ENCODE results near the gene RAB19.

The RAB19 gene

GRCh38 chr7:140403878-140404564 is at the start of gene RAB19:
RAB19 (plus strand) TSS chr7:140404058; CDS start chr7:140407647, 3,589 bp downstream.
- DNase-seq (ENCODE audit: low spot score) (no peak), FAIRE-seq (no peak)

- no peak for DNase-seq (ENCODE audit: low spot score)
- no peak for FAIRE-seq
Measured at GRCh38 chr7:140358024-140358411, 45.8 kb upstream of the RAB19 start.

GRCh38 chr7:140358412-140359051 is 45.3 kb upstream of the RAB19 start:
- FAIRE-seq (no peak), DNase-seq (ENCODE audit: low spot score) (no peak)

- no peak for FAIRE-seq
- no peak for DNase-seq (ENCODE audit: low spot score)
Measured at GRCh38 chr7:140360697-140361229, 43.1 kb upstream of the RAB19 start.

- DNase-seq (ENCODE audit: low spot score), result no peak
- no peak for FAIRE-seq
Measured at GRCh38 chr7:140364819-140365218, 39.0 kb upstream of the RAB19 start.

GRCh38 chr7:140367528-140367927 is 36.3 kb upstream of the RAB19 start:
- no peak for FAIRE-seq
- no peak for DNase-seq (ENCODE audit: low spot score)

GRCh38 chr7:140369294-140369693 is 34.6 kb upstream of the RAB19 start:
- no peak for FAIRE-seq
- no peak for DNase-seq (ENCODE audit: low spot score)

GRCh38 chr7:140375323-140375722 is 28.5 kb upstream of the RAB19 start:
- DNase-seq (ENCODE audit: low spot score) (no peak), FAIRE-seq (no peak)

GRCh38 chr7:140375892-140376730 is 27.7 kb upstream of the RAB19 start:
- DNase-seq (ENCODE audit: low spot score) (no peak), FAIRE-seq (no peak)

- FAIRE-seq (no peak), DNase-seq (ENCODE audit: low spot score) (no peak)
Measured at GRCh38 chr7:140383954-140384713, 19.7 kb upstream of the RAB19 start.

GRCh38 chr7:140384894-140385545 is 18.8 kb upstream of the RAB19 start:
- DNase-seq (ENCODE audit: low spot score) (no peak), FAIRE-seq (no peak)

- DNase-seq (ENCODE audit: low spot score) (no peak), FAIRE-seq (no peak)
Measured at GRCh38 chr7:140389445-140389844, 14.4 kb upstream of the RAB19 start.

- no peak for FAIRE-seq
- DNase-seq (ENCODE audit: low spot score), result no peak
Measured at GRCh38 chr7:140390034-140390433, 13.8 kb upstream of the RAB19 start.

- DNase-seq (ENCODE audit: low spot score) (no peak), FAIRE-seq (no peak)
Measured at GRCh38 chr7:140390466-140391190, 13.2 kb upstream of the RAB19 start.

- FAIRE-seq (no peak), DNase-seq (ENCODE audit: low spot score) (no peak)
Measured at GRCh38 chr7:140391634-140392033, 12.2 kb upstream of the RAB19 start.

GRCh38 chr7:140393756-140394306 is 10.0 kb upstream of the RAB19 start:
- FAIRE-seq, result no peak
- DNase-seq (ENCODE audit: low spot score), result no peak

GRCh38 chr7:140397784-140398750 is 5.8 kb upstream of the RAB19 start, which contains the start of gene SLC37A3:
SLC37A3 (minus strand) TSS chr7:140398530; CDS start chr7:140382526, 16,004 bp downstream.
- peak; percentile 92 for DNase-seq (ENCODE audit: low spot score)
- no peak for FAIRE-seq

- FAIRE-seq (no peak), DNase-seq (ENCODE audit: low spot score) (no peak)
Measured at GRCh38 chr7:140398821-140399220, 5.0 kb upstream of the RAB19 start.

All from urothelium cell line (cell line).